T-helper 2 cell treated with Interferon-gamma antibody and Interleukin-4, amounts not matched to agents 100 ng/mL and 5 ng/mL, for 36 hours (primary cell): ENCODE results near the gene BCAR3. TPM values are rescaled to one million over a fixed set of nuclear protein-coding genes. Genes with fewer than 3 reads are reported as not detected.
"Not testable (repeated sequence)": the region's sequence is repeated elsewhere in the genome, so short reads cannot be mapped to it uniquely, and the experiment has no call there.

Experiments
- intact Hi-C: fragments of 100-400 bp; cut with micrococcal nuclease; formaldehyde crosslinking; loops from one replicate; pipeline ENCODE4 v1.15.1; 2023
- total RNA-seq: library from RNA; stranded (reverse); gene quantifications from 2 replicates; pipeline ENCODE4 v1.2.3, GENCODE V29; 2022

Gene BCAR3
- total RNA-seq, 1 donor from 2014 or later = 8.6 TPM

GRCh38 chr1:93556291-93556690, 125.3 kb downstream of the BCAR3 start:
- intact Hi-C loops = no loop called here

DNA sequence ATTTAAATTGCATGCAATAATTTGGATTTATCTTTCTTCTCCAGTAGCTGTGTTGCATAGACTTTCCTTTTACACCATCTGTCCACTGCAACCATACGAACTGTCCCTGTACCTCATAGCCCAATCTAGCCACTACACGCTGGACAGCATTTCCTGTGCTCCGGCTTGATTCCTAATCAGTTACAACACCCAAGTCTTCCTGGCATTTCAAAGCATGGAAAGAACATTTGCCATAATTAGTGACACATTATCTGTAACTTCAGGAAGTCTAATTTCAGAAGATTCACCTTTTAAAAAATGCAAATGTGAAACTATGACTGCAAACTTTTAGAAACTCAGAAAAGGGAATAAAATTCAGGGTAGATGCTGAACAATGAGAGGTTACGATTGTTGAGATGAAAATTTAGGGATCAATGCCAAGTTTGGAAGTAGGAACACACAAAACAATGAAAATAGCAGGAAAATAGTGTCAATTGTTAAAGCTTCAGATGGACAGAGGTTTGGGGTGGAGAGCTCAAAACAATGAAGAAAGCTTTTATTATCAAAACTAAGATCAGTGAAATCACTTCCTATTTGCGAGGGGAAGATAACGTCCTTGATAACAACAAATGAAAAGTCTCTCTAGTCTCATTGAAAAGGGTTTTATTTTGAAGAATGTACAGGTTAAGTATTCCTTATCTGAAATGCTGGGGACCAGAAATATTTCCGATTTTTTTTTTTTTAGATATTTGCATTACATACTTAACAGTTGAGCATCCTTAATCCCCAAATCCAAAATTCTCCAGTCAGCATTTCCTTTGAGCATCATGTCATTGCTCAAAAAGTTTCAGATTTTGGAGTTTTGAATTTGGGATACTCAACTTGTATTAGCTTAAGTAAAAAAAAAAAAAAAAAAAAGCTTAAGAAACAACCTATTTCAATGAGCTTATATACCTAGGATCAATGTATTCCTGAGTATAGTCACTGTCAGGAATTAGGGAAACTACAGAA, 126.5 kb downstream of the BCAR3 start:
- intact Hi-C loops = no loop called here

DNA sequence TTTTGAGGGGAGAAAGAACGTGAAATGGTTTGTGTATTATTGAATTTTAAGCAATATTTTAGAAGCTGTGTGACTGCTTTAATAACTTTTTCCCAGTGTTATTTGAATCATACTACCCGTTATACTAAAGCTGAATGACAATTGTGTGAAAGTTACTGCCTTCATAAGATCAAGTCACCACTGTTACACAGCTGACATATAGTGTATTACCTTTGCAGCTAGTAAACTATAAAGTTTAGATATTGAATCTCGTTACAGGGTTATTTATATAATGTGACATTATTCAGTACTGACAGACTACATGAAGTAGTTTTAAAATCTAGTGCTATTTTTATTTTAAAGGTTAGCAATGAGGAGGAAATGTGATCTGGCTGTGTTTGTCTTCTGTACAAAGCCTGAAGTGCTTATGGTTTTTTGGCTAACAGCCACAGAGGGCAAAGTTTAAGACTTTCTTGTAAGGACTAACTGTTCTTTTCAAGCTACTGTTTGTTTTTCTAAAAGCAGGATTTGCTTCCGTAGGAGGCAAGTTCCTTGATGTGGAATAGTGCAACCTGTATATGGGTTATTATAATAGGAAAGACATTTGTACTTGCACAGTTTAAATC, 127.6 kb downstream of the BCAR3 start:
- intact Hi-C loops = not testable (repeated sequence)

GRCh38 chr1:93552741-93553455, 128.7 kb downstream of the BCAR3 start:
- intact Hi-C loops = no loop called here

- intact Hi-C loops = no loop called here
These were observed 131.8 kb downstream of the BCAR3 start for GRCh38 chr1:93549811-93550210.

DNA sequence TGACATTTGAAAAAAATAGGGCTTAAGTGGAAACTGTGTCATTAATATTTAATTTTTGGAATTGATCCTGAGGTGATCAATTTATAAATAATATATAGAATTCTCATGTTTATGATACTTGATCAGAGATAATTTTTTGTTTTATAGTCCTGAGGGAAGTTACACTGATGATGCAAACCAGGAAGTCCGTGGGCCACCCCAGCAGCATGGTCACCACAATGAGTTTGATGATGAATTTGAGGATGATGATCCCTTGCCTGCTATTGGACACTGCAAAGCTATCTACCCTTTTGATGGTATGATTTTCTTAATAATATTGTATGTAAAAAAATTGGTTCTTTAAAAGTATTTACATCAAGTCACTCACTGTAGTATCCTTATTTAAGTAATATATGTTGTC, 132.5 kb downstream of the BCAR3 start:
- intact Hi-C loops = no loop called here

DNA sequence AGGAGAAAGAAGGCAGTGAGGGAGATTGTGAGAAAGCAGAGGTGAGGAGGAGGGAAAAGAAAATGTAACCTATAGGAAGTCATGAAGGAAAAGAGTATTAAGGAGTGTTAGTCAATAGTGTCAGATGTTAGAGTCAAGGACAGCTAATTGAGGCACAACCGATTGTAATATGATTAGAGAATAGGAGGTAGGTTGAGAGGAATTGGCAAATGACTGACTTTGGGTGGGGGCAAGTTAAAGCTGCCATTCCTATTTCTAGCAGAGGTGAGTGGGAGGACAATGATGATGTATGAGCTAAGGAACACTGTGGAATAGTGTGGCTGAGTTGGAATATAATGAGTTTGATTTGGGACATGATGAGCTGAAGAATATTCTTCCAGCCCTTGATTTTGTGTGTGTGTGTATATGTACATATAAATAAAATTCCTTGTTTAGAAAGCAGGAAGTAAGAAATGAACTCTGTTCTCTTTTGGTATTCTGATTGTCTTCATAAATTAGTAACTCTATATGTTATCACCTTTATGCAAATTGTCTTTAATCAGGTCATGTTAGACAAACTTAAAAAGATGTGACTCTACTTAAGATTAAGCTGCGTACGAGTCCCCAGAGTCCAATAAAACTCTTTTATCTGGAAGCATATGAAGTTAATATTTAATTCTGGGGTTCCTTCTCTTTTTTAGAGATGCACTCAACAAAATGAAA, 135.3 kb downstream of the BCAR3 start:
- intact Hi-C loops = no loop called here

GRCh38 chr1:93542398-93542797, 139.2 kb downstream of the BCAR3 start:
- intact Hi-C loops = no loop called here

DNA sequence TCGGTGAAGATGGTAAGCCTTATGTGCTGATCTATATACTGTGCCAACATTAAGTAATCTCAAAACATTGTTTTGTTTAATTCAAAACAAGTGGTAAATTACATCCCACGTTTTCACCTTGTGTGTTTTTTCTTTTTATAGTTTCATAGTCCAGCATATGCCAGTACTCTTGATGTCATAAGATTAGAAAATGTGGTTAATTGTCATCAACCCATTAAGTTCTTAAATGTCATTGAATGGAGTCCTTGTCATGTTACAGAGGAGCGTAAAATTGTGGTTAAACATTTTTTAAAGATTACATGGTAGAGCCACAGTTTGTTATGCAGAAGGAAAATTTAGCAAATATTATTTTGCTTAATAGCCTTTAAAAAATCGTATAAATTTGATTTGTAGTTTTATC, 140.6 kb downstream of the BCAR3 start:
- intact Hi-C loops = no loop called here

- intact Hi-C loops = no loop called here
These were observed 143.7 kb downstream of the BCAR3 start for GRCh38 chr1:93537924-93538323.

DNA sequence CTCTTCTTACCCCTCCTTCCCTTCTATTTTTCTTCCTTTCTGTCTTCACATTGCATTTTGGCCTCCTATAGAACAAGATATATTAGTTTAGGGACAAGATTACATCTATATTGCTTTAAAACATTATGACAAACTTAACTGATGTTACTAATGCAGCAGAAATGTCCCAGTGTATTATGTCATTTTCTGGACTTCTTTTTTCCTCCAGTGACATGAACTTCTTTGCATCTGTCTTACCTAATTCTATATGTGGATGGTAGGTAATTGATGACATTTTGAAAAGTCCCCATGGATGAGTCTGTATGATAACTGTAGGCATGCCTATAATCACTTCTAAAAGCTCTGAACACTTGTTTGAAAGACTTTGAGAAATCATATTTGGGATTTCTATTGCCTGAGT, 144.2 kb downstream of the BCAR3 start:
- intact Hi-C loops = no loop called here

DNA sequence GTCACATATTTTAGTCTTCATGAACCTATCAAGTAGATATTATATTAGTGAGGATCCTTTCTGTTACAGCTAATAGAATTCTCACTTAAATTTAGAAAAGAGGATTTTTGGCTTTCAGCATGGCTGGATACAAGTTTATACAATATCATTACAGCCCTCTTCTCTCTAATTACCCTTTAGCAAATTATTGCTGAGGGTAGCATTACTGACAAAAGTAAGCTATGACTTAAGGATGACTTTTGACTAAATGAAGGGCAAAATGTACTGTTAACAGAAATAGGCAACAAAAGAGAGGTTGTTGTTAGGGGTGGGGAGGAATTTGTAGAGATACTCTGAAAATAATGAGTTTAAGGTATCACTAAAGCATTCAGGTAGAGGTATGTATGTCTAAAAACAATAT, 148.0 kb downstream of the BCAR3 start:
- intact Hi-C loops = no loop called here

- intact Hi-C loops = no loop called here
These were observed 148.8 kb downstream of the BCAR3 start for GRCh38 chr1:93532780-93533378.

DNA sequence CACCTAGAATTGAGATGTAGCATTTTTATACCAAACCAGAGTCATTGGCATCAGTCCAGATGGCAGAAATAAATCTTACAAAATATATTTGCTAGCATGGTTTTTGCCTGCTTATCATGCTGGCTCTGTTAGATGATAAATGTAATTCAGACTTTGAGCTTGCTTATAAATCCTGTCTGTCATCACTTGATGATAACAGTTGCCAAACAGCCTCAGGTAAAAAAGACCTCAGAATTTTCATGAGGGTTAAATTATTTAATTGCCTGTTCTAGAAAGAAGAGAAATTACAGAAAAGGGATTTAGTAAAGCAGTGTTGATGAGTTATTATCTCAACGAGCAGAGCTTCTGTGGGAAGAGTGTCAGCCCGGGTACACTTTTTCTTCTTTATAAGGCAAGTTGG, 150.4 kb downstream of the BCAR3 start:
- intact Hi-C loops = no loop called here

GRCh38 chr1:93528412-93528811, 153.2 kb downstream of the BCAR3 start:
- intact Hi-C loops = no loop called here

DNA sequence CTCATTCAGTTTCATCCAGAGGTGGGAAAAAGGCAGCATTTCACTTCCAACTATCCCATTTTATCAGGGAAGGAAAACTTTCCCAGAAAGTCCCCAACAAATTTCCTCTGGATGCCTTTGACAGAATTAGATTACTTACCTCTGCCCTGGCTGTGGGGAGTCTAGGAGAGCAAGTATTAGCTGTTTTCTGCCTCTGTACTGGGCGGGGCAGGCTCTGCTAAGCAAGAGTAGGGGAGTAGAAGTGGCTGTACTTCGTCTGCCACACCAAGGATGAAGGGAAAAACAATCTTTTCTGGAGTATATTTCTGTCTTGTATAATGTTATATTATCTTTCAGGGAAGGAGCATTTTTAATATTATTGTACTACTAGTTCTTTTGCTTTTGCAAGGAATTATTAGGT, 155.2 kb downstream of the BCAR3 start:
- intact Hi-C loops = no loop called here

- intact Hi-C loops = no loop called here
These were observed 156.2 kb downstream of the BCAR3 start for GRCh38 chr1:93525431-93525830.

DNA sequence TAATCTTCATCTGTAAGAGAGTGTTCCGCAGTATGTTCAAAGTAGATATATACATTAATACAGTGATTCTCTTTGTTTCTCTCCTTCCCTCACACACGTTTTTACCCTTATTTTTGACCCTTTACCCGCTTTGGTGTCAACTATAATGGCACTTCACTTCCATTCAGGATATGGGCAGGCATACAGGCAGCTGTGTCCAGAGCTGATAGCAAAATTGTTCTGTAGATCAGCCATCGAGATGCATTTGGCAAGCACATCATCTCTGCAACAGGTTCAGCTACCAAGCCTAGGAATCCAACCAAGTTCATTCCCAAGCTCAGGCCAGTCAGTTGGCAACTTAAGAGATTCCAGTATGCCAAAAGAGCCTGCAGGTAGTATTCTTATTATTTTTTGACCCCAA, 158.9 kb downstream of the BCAR3 start:
- intact Hi-C loops = no loop called here

DNA sequence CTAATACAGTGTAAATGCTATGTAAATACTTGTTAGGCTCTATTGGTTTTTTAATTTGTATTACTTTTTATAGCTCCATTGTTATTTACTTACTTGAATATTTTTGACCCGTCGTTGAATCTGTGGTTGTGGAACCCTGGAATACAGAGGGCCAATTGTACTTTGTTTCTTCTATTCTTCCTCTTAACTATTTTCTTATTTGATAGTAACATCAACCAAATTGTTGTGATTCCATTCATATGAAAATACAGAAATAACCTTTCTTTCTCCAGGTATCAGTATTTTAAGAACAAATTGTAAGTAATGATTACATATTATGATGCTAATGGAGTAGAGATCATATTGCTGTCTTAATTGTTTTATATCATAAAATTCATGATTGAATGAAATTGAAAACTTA, 160.0 kb downstream of the BCAR3 start:
- intact Hi-C loops = no loop called here

- intact Hi-C loops = no loop called here
These were observed 162.3 kb downstream of the BCAR3 start for GRCh38 chr1:93519199-93519829.

DNA sequence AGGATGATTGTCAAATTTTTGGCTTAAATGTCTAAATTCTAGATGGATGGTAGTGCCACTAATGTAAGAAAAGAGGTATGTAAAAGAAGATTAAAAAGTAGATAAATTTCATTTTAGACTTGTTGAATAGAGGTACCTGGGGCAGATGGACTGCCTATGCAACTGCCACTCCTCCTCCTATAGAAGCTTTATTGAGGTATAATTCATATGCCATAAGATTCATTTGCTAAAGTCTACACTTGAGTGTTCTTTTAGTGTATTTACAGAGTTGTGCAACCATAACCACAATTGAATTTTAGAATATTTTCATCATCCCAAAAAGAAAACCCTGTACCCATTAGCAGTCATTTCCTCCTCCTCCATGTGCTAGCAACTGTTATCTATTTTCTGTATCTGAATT, 163.1 kb downstream of the BCAR3 start:
- intact Hi-C loops = no loop called here
